Measurements from ENCODE around the gene CDH15.
"Not testable (repeated sequence)": the region's sequence is repeated elsewhere in the genome, so short reads cannot be mapped to it uniquely, and the experiment has no call there.

CDH15 gene

DNA sequence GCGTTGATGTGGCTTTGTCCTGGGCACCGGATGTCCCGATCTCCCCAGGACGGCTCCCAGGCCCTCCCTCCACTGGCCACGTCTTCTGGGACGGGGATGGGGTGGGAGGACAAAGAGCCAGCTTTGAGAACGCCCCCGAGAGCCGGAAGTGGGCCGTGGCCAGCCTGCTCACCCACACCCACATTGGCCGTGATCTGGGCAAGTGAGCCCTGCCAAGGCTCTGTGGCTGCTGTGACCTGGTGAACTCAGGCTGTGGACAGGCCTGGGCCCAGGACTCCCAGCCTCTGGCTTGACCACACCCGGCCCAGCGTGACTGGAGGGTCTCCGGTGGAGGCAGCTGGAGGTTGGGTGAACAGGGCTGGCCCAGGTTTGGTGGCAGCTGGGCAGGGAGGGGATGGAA is 3.3 kb downstream of the CDH15 start:
- no peak for FAIRE-seq

DNA sequence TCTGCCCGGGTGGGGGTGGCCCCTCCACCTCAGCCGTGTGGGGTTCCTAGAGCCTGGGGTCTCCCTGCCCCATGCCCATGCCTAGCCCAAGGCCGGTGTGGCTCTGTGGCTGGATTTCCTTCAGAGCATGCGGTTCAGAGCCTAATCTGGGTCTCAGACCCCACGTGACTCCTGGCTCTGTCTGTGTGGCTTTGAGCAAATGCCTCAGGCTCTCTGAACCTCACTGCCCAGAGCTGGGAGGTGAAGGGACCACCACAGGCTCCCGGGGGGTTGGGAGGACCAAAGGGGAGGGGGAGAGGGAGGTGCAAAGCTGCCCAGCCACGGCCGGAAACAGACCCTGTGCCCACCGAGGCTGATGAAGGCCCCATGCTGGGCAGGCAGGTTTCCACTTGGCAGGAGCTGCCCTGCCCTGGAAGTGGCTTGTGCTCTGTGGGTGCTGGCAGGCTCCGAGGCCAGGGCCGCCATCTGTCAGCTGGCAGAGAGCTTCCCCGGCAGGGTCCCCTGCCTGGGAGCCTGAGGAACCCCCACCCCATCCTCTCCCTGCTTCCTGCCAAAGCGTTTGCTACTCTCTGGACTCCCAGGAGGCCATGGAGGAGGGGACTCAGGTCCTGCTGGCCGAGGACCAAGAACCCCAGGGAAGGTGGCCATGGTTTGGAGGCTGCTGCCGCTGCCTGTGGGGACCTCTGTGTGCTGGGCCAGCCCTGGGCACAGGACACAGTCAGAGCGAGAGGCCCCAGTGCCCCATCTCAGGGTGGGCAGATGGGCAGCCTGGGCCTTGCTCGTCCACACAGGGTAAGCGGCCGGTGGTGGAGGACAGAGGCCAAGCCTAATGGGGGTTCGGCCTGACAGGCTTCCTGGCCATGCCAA is 4.0 kb downstream of the CDH15 start:
- FAIRE-seq, result no peak

DNA sequence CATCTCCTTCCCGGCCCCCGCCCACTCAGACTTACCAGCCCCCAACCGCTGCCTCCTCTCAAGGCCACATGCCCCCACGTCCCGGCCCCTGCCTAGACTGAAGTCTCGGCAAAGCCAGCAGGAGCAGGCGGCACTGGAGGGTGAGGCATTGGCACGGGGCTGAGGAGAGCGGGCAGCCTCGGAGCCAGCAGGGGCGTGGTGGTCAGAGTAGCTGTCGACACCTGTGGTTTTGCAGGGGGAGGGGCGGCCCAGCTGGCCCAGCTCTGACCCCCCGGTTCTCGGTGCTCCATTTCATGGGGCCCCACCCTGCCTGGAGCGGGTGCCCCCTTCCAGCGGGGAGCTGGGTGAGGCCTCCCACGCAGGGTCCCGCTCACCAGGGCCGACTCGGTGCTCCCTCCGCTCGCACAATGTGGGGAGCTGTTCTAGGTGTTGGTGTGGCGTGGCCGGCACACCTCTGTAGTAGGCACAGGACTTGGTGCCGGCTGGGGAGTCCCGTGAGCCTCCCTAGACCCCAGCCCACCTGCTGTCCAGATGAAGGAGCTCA is 4.7 kb downstream of the CDH15 start:
- FAIRE-seq, result no peak

DNA sequence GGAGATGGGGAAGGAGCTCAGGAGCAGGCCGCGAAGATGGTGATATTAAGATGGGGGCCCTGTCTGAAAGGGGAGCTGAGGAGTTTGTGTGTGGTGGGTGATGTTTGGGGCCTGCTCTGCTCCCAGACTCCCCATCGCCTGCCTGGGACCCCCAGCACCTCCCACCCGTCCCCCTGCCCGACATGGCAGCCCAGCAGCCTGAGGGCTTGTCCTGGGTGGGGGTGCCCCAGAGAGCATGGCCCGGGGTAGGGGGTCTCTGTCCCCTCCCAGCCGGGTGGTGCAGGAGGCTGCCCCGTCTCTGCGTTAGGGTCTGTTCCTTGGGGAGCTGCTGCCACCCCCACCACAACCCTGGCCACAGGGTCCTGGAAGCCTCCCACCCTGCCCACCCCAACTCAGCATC is 5.2 kb downstream of the CDH15 start:
- FAIRE-seq, result no peak

DNA sequence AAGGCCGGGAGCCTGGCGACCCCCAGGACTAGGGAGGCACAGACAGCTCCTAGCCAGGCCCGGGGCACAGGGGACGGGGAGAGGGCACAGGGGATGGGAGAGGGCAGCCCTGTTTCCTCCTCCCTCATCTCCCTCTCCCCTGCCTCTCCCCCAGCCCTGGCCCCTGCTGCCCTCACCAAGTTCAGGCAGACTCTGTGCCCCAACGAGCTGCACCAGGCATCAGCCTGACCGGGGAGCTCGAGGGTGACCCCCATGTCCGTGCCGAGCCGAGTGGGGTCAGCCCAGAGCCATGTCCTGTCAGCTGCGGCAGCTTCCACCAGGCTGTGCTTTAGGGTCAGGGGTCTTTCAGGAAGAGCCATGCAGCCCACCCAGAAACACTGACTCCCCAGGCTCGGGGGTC is 6.0 kb downstream of the CDH15 start:
- FAIRE-seq, result no peak

DNA sequence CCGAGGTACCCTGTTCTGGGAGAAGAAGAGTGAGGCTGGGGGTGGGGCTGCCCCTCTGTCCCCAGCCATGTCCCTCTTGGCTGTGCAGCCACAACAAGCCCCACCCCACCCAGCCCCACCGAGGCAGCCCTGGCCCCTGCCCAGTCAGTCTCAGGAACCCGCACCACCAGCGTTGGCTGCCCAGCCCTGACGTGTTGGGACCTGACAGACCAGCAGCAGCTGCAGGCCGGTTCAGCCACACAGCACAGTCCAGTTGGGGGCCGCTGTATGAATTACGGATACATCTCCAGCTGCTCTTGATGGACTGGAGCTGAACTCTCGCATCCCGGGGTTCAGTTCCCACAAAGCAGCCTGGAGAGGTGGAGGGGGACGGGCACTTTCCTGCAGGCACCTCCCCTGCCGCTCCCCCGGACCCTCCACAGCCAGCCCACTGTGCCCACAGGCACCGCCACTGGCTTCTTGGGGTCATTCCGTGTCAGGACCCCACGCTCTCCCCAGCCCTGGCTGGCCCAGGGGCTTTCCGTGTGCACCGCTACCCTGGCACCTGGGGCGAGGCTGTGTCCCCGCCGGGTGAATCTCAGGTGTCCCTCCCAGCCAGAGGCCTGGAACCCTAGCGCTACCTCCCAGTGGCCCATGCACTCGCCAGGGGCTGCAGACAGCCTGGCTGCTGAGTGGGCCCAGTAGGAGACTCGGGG is 7.1 kb downstream of the CDH15 start:
- no peak for FAIRE-seq

DNA sequence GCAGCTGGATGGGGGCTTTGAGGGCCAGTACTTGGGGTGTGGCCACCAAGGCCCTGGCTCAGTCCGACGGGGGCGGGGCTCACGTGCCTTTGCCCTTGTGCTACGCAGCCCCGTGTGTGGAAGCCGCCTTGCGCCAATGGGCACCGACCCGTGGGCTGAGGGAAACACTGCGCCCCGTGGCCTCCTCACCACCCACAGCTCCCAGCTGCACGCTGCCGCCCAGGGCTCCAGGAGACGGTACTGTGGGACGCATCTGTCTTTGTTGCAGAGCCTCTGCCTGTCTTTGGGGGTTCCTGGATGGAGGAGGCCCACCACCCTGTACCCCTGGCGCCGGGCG is 7.6 kb downstream of the CDH15 start:
- FAIRE-seq, result no peak

DNA sequence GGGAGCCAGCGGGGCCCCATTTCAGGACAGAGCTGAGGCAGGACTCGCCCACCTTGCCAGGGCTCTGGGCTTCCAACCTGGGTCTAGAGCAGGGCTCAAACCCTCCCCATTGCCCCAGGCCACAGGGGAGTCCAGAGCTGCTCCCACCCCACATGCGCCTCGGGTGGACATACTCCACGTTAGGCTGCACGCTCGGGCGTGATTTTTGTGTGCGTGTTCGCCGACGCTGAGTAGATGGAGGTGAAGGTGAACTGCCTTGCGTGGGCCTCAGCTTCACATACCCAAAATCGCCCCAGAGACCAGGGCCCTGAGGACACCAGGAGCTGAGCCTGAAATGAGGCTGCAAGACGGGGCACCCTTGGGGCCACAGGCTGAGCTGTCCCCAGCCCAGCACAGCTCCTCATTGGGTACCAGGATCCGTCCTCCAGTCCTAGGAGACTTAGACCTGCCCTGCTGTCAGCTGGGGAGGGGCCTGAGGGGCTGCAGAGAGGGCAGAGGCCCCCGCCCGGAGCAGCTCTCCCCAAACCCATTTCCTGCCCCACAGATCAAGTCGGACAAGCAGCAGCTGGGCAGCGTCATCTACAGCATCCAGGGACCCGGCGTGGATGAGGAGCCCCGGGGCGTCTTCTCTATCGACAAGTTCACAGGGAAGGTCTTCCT is 8.2 kb downstream of the CDH15 start:
- FAIRE-seq, result no peak

DNA sequence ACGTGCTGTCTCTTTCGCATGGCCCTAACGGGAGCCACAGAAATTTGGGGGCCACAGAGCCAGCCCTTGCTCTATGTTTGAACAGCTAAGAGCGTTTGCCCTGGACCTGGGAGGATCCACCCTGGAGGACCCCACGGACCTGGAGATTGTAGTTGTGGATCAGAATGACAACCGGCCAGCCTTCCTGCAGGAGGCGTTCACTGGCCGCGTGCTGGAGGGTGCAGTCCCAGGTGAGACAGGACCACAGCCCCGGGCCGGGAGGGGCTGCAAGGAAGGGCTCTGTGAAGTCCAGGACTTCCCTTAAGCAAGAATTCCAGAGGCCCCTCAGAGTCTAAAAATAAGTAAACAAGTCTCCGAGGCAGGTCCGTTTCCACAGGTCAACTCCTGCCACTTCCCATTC is 11.9 kb downstream of the CDH15 start:
- no peak for FAIRE-seq

DNA sequence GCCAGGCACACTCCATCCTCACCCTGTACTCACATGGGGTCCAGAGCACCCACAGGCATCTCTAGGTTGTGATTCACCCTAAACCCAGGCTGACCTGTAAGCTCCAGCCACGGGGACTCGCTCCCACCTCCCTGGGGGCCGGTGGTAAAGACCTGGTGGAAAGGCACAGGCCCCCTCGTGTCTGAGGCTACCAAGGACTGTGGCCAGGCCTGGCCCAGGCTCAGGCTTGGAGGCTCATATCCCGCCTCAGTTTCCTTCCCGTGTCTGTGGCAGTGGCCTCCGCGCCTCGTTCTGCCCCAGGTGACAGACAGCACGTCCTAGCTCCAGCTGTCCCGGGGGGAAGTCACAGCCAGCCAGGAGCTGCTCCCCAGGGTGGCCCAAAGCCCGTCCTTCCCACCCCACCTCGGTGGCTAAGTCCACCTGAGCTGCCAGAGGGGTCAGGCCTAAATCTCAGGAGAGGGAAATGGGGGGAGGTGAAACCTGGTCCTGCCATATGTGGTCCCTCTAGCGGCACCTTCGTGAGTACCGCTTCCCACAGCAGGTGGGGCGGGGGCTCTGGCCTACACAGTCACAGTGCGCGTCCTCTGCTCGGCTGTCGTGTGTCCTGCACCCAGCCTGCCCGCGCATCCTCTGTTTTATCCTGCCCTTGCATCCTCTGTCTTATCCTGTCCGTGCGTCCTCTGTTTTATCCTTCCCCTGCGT is 12.6 kb downstream of the CDH15 start:
- no peak for FAIRE-seq

DNA sequence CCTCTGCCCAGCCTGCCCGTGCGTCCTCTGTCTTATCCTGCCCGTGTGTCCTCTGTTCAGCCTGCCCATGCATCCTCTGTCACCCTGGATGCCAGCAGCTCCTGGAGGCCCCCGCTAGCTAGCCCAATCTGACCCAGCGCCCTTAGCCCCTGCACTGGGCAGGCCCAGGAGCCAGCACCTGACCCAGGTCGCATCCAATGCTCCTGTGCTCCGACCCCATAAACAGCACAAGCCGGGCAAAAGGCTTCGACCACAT is 13.1 kb downstream of the CDH15 start:
- FAIRE-seq, result no peak

DNA sequence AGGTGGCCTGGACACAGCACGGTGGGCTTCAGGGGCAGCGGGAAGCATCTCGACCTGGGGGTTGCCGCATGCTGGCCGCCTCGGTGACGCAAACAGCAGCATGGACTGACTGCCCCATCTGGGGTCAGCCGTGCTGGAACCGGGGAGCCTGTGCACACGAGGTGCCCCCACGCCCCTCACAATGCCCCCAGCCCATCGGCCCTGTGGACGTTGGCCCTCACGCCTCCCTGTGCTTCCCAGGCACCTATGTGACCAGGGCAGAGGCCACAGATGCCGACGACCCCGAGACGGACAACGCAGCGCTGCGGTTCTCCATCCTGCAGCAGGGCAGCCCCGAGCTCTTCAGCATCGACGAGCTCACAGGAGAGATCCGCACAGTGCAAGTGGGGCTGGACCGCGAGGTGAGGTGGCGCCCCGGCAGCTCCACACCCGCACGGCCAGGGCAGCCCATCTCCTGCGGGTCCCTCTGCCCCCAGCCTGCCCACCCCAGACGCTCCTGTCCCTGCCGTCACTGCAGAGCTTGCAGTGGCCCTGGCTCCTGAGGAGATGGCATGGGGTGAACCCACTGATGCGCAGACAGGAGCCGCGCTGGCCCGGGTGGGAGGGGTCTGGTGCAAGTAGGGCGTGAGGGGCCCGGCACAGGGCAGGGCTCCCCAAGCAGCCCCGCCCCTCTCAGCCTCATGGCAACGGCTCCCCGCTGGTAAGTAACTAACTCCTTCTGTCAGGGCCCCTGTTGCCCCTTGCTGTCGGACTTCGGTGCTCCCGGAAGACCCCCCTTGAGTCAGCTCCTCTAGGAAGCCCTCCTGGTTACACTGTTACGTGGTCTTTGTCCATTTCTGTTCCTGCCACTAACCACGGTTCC is 13.6 kb downstream of the CDH15 start:
- FAIRE-seq, result no peak

DNA sequence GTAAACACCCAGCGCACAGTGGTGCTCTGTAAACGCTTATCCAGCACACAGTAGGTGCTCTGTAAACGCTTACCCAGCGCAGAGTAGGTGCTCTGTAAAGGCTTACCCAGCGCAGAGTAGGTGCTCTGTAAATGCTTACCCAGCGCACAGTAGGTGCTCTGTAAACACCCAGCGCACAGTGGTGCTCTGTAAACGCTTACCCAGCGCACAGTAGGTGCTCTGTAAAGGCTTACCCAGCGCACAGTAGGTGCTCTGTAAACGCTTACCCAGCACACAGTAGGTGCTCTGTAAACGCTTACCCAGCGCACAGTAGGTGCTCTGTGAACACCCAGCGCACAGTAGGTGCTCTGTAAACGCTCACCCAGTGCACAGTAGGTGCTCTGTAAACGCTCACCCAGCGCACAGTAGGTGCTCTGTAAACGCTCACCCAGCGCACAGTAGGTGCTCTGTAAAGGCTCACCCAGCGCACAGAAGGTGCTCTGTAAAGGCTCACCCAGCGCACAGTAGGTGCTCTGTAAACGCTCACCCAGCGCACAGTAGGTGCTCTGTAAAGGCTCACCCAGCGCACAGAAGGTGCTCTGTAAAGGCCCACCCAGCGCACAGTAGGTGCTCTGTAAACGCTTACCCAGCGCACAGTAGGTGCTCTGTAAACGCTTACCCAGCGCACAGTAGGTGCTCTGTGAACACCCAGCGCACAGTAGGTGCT is 14.5 kb downstream of the CDH15 start:
- not testable (repeated sequence) for FAIRE-seq

DNA sequence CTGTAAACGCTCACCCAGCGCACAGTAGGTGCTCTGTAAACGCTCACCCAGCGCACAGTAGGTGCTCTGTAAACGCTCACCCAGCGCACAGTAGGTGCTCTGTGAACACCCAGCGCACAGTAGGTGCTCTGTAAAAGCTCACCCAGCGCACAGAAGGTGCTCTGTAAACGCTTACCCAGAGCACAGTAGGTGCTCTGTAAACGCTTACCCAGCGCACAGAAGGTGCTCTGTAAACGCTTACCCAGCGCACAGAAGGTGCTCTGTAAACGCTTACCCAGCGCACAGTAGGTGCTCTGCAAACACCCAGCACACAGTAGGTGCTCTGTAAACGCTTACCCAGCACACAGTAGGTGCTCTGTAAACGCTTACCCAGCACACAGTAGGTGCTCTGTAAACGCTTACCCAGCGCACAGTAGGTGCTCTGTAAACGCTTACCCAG is 15.1 kb downstream of the CDH15 start:
- FAIRE-seq, result not testable (repeated sequence)

DNA sequence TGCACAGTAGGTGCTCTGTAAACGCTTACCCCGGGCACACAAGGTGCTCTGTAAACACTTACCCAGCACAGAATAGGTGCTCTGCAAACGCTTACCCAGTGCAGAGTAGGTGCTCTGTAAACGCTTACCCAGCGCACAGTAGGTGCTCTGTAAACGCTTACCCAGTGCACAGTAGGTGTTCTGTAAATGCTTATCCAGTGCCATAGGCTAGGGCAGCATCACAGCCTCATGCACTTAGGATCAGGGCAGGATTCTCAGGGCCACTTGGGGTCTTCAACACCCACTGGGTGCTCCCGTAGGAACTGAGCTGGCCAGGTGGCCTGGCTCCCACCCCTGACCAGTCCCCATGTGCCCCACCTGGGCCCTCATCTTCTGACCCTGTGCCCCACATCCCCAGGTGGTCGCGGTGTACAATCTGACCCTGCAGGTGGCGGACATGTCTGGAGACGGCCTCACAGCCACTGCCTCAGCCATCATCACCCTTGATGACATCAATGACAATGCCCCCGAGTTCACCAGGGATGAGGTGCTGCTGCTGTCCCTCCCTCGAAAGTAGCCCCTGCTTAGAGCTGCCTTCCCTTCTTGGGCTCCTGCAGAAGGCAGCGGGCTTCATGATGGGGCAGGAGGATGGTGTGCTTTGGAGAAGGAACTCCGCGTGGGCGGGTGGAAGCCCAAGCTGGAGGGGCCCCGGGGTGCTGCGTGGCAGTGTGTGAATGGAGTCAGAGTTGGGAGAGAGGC is 15.7 kb downstream of the CDH15 start:
- no peak for FAIRE-seq

DNA sequence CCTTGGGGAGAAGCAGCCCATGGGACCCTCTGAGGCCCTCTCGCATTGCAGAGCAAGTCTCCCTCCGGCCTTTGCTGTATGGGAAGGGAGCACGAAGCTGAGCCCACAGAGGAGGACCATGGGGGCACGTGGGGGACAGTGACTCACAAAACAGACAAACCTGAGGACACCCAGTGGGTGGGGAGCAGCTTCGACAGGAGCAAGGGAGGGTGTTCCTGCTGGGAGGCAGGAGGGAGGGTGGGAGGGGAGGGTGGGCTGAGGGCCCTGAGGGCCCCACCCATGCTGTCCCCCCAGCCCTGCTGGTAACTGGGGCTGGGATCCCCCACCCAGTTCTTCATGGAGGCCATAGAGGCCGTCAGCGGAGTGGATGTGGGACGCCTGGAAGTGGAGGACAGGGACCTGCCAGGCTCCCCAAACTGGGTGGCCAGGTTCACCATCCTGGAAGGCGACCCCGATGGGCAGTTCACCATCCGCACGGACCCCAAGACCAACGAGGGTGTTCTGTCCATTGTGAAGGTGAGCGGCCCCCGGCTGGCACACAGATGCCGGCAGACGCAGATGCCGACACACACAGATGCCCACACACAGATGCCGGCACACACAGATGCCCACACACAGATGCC is 16.3 kb downstream of the CDH15 start:
- no peak for FAIRE-seq

DNA sequence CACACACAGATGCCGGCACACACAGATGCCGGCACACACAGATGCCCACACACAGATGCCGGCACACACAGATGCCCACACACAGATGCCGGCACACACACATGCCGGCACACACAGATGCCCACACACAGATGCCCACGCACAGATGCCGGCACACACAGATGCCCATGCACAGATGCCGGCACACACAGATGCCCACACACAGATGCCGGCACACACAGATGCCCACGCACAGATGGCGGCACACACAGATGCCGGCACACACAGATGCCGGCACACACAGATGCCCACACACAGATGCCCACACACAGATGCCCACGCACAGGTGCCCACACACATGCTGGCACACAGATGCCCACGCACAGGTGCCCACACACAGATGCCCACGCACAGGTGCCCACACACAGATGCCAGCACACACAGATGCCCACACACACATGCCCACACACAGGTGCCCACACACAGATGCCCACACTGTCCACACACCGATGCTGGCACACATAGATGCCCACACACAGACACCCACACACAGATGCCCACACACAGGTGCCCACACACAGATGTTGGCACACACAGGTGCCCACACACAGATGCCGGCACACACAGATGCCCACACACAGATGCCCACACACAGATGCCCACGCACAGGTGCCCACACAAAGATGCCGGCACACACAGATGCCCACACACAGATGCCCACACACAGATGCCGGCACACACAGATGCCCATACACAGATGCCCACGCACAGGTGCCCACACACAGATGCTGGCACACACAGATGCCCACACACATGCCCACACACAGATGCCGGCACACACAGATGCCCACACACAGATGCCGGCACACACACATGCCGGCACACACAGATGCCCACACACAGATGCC is 17.2 kb downstream of the CDH15 start:
- FAIRE-seq, result not testable (repeated sequence)

DNA sequence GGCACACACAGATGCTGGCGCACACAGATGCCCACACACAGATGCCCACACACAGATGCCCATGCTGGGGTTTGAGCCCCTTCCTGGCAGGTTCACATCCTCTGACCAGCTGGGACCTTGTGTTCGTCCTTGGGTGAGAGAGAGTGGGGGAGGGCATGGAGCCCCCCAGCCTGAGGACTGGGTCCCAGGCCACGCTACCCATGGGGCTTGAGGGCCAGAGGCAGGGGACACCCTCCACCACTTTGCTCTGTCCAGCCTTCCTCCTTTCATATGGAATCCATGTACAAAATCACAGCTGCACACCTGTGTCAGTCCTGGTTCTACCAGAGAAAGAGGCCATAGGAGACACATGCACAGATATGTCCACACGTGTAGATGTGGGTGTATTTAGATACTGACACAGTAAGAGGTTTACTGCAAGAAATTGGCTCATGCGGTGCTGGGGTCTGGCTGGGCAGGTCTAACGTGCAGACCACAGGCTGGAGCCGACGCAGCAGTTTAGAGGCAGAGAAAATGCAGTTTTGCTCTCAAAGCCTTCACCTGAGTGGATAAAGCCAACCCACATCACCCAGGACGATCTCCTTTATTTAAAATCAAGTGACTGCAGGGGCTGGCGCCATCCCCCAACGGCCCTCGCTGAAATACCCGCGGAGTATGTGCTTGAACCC is 17.9 kb downstream of the CDH15 start:
- FAIRE-seq, result no peak

Data from G401.6 (cell line).